Heart left ventricle (tissue), 16 donors: ENCODE measurements around the gene PPP1R3D. TPM values are rescaled to one million over a fixed set of nuclear protein-coding genes. Genes with fewer than 3 reads are reported as not detected.

Experiments
- ATAC-seq, 4 donors: fragments of 200-7000 bp; cut with Tn5 transposase; one replicate each; pipeline ENCODE4 v1.9.1; 2020 to 2022; ENCODE audit warnings: moderate library complexity in 4 of 4, mild to moderate bottlenecking in 3 of 4, moderate number of reproducible peaks in 1 of 4
- DNase-seq, 5 donors: peaks; one replicate each; pipeline ENCODE4 v3.0.0-alpha.2; 2020
- H3K27ac ChIP-seq, 12 donors: fragments of 200-600 bp; sonication (generic) in 4 of 12; one replicate each; pipeline versions ENCODE4 v1.5.0 to v1.8.0; 2016 to 2022; ENCODE audit warnings: mild to moderate bottlenecking in 2 of 12
- H3K27me3 ChIP-seq, 9 donors: fragments of 200-600 bp; sonication (generic) in 2 of 9; one replicate each; pipeline versions ENCODE4 v1.5.1 to v1.8.0; 2016 to 2022; ENCODE audit warnings: mild to moderate bottlenecking in 3 of 9
- H3K36me3 ChIP-seq, 9 donors: fragments of 200-600 bp; sonication (generic) in 2 of 9; one replicate each; pipeline versions ENCODE4 v1.5.0 to v1.8.0; 2018 to 2022; ENCODE audit warnings: mild to moderate bottlenecking in 2 of 9
- H3K4me1 ChIP-seq, 12 donors: fragments of 200-600 bp; sonication (generic) in 4 of 12; one replicate each; pipeline versions ENCODE4 v1.5.0 to v1.8.0; 2016 to 2022; ENCODE audit warnings: mild to moderate bottlenecking in 3 of 12
- H3K4me3 ChIP-seq, 12 donors: fragments of 200-600 bp; sonication (generic) in 4 of 12; one replicate each; pipeline versions ENCODE4 v1.5.0 to v1.8.0; 2017 to 2022; ENCODE audit warnings: mild to moderate bottlenecking in 9 of 12, moderate library complexity in 4 of 12
- H3K9me3 ChIP-seq, 12 donors: fragments of 200-600 bp; sonication (generic) in 4 of 12; one replicate each; pipeline versions ENCODE4 v1.5.0 to v1.8.0; 2016 to 2022; ENCODE audit warnings: mild to moderate bottlenecking in 1 of 12
- CTCF ChIP-seq, 12 donors: fragments of 200-600 bp; sonication (generic) in 4 of 12; IDR thresholded peaks; one replicate each; pipeline versions ENCODE4 v1.5.0 to v1.8.0; 2018 to 2022; ENCODE audit warnings: antibody characterized with exemption in 12 of 12, mild to moderate bottlenecking in 5 of 12
- POLR2A ChIP-seq, 2 donors: fragments of 450-650 bp; IDR thresholded peaks; one replicate each; pipeline ENCODE4 v1.6.1; 2017; ENCODE audit warnings: antibody characterized with exemption in 2 of 2, mild to moderate bottlenecking in 2 of 2, moderate library complexity in 2 of 2
- WGBS, 4 donors: extraction: QIAGEN DNeasy Blood & Tissue Kit in 2 of 4; methylation state at CpG; one replicate each; pipeline versions ENCODE4 v1.1.5 to v1.1.7; 2013 to 2018; 5-methylcytosine and 5-hydroxymethylcytosine counted together
- intact Hi-C, 10 donors: fragments of 100-400 bp; cut with DNase I; formaldehyde crosslinking; loops; one replicate each; pipeline versions ENCODE4 v1.11.1 to v1.14.2; 2022
- polyA plus RNA-seq, 2 donors: library from polyadenylated mRNA; stranded (reverse); fragments of 200-250 nt; gene quantifications; one replicate each; pipeline ENCODE4 v1.2.3, GENCODE V29; 2013
- total RNA-seq, 9 donors: library from RNA; depleted of rRNA in 2 of 9; stranded (reverse); fragments of >200 nt in 2 of 9; fragmentation: NEBNext Ultra II Directional in 3 of 9; extraction: Animal tissue kit (Norgen Biotek cat#: 25700) in 3 of 9; gene quantifications; one replicate each; pipeline versions ENCODE4 v1.1.0 to v1.2.4, GENCODE V29; 2016 to 2023
- donor health status: ischemic (EF 13 %, LVEDD 7.1; RV severe dilation, severe dysfunction).
- donor health status: healthy with polysubstance abuse.
- donor health status: DM: no; HTN: yes; CAD: no.
- donor health status: DM: no; HTN: no; CAD: no.
- donor health status: ischemic (EF 25% LVEDD 6.9; RV normal size, moderate dysfunction).
- donor health status: ischemic (EF 25% LVEDD 5.7; RV mildly dilated, moderate dysfunction).
- donor health status: healthy.
- donor health status: DM: yes; HTN: yes; CAD: no.
- donor health status: ischemic (EF 35%, LVEDD 5.7; RV mildly dilated, moderate dysfunction).
- donor health status: nonischemic (EF 11% LVEDD 7.7; RV severe dilation, severe dysfunction).
- donor health status: DM: yes; HTN: yes; CAD: no.
- donor health status: PGD.
- donor health status: ischemic (EF 29% LVEDD 5.4; RV normal size, mild dysfunction).
- donor health status: nonischemic (EF 23%, LVEDD 6.1; RV moderate dilation, normal function).

Gene PPP1R3D
- total and polyA plus RNA-seq, 11 donors: 5.6 to 14.7 (median 12.5) TPM

- ATAC-seq (peak in 1 of 4 donors; percentile 23), DNase-seq (no peak)
- 93 to 96% (median 94%) methylated on average over 6 of the region's 6 CpGs for WGBS, 4 donors
- Histone ChIP-seq H3K27me3 (no peaks in the 10 kb centered on the region), H3K4me1 (peaks cover 0 to 35% (median 19%) of the 10 kb centered on the region in 12 donors), H3K4me3 (no peak overlapping the region), H3K9me3 (no peaks in the 10 kb centered on the region), H3K27ac (no peak overlapping the region), H3K36me3 (peaks cover 0 to 52% (median 9%) of the 10 kb centered on the region in 9 donors)
- intact Hi-C loops: loop anchor here in 6 of 10 donors (5.0 to 10.0 kb wide), 4 partner anchors 85 to 105 kb away; no protein-coding TSS in a partner anchor
- no peak for TF ChIP-seq CTCF (IDR thresholded peaks at IDR 0.05)
- no peak for TF ChIP-seq POLR2A (IDR thresholded peaks at IDR 0.05)
Measured at GRCh38 chr20:59949911-59950310, 9.8 kb upstream of the PPP1R3D start.

GRCh38 chr20:59948828-59949720 lies 9.0 kb upstream of the PPP1R3D start:
- H3K36me3 ChIP-seq: peaks cover 0 to 60% (median 18%) of the 10 kb centered on the region in 9 donors
- peak in 2 of 4 donors; percentile 28 to 41 for ATAC-seq
- intact Hi-C loops: loop anchor here in 6 of 10 donors (5.0 to 10.0 kb wide), 4 partner anchors 86 to 106 kb away; no protein-coding TSS in a partner anchor
- peak overlapping the region in 2 of 12 donors; percentile 4 to 35 for H3K27ac ChIP-seq
- no peak for DNase-seq
- no peak overlapping the region for H3K4me3 ChIP-seq
- no peaks in the 10 kb centered on the region for H3K9me3 ChIP-seq
- no peaks in the 10 kb centered on the region for H3K27me3 ChIP-seq
- 34 to 43% (median 40%) methylated on average over 7 of the region's 7 CpGs for WGBS, 4 donors
- H3K4me1 ChIP-seq: peaks cover 0 to 40% (median 19%) of the 10 kb centered on the region in 12 donors
- TF ChIP-seq CTCF (IDR thresholded peaks at IDR 0.05) (peak; percentile 40 to 78 (median 66)), POLR2A (IDR thresholded peaks at IDR 0.05) (no peak)

- DNase-seq (no peak), ATAC-seq (no peak)
- Histone ChIP-seq H3K27me3 (no peaks in the 10 kb centered on the region), H3K9me3 (no peaks in the 10 kb centered on the region), H3K27ac (peak overlapping the region in 1 of 12 donors; percentile 35), H3K4me3 (no peak overlapping the region), H3K4me1 (peaks cover 0 to 40% (median 19%) of the 10 kb centered on the region in 12 donors), H3K36me3 (peaks cover 0 to 69% (median 26%) of the 10 kb centered on the region in 9 donors)
- intact Hi-C loops: loop anchor here in 6 of 10 donors (5.0 to 10.0 kb wide), 4 partner anchors 87 to 107 kb away; no protein-coding TSS in a partner anchor
- 37 to 57% (median 44%) methylated on average over 1 of the region's 1 CpG for WGBS, 4 donors
- TF ChIP-seq CTCF (IDR thresholded peaks at IDR 0.05) (no peak), POLR2A (IDR thresholded peaks at IDR 0.05) (no peak)
Measured at GRCh38 chr20:59948212-59948611, 8.1 kb upstream of the PPP1R3D start.

GRCh38 chr20:59947376-59947775 lies 7.3 kb upstream of the PPP1R3D start:
- Histone ChIP-seq H3K27me3 (no peaks in the 10 kb centered on the region), H3K4me3 (no peak overlapping the region), H3K36me3 (peaks cover 0 to 77% (median 35%) of the 10 kb centered on the region in 9 donors), H3K9me3 (no peaks in the 10 kb centered on the region), H3K4me1 (peaks cover 0 to 44% (median 21%) of the 10 kb centered on the region in 12 donors), H3K27ac (no peak overlapping the region)
- TF ChIP-seq CTCF (IDR thresholded peaks at IDR 0.05): no peak
- no peak for TF ChIP-seq POLR2A (IDR thresholded peaks at IDR 0.05)
- ATAC-seq (no peak), DNase-seq (no peak)
- 89 to 96% (median 91%) methylated on average over 8 of the region's 8 CpGs for WGBS, 4 donors
- intact Hi-C loops: loop anchor here in 6 of 10 donors (5.0 to 10.0 kb wide), 4 partner anchors 87 to 107 kb away; no protein-coding TSS in a partner anchor
